ENCODE data around the gene LRFN3.
"Not testable (repeated sequence)": the region's sequence is repeated elsewhere in the genome, so short reads cannot be mapped to it uniquely, and the experiment has no call there.

LRFN3 gene

GRCh38 chr19:35939307-35940077, 3.3 kb downstream of the LRFN3 start:
- no peak for DNase-seq

GRCh38 chr19:35940078-35940775, 4.1 kb downstream of the LRFN3 start:
- no peak for DNase-seq

- no peak for DNase-seq
Observed at GRCh38 chr19:35940839-35941238, 4.7 kb downstream of the LRFN3 start.

GRCh38 chr19:35942235-35942634, 6.1 kb downstream of the LRFN3 start:
- DNase-seq = no peak

GRCh38 chr19:35943321-35944301, 7.4 kb downstream of the LRFN3 start:
- DNase-seq = no peak

- DNase-seq = no peak
Observed at GRCh38 chr19:35944556-35944955, 8.4 kb downstream of the LRFN3 start.

- DNase-seq = no peak
Observed at GRCh38 chr19:35945121-35945790, 9.1 kb downstream of the LRFN3 start.

GRCh38 chr19:35946203-35946602, 10.0 kb downstream of the LRFN3 start:
- no peak for DNase-seq

- no peak for DNase-seq
Observed at GRCh38 chr19:35949131-35949530, 13.0 kb downstream of the LRFN3 start.

- DNase-seq = no peak
Observed at GRCh38 chr19:35955881-35956634, 19.9 kb downstream of the LRFN3 start.

- not testable (repeated sequence) for DNase-seq
Observed at GRCh38 chr19:35957411-35957810, 21.2 kb downstream of the LRFN3 start.

GRCh38 chr19:35958660-35959039, 22.5 kb downstream of the LRFN3 start:
- DNase-seq = no peak

- peak; percentile 67 to 75 for DNase-seq
Observed at GRCh38 chr19:35959040-35959967, 23.1 kb downstream of the LRFN3 start.

GRCh38 chr19:35959968-35960320, 23.8 kb downstream of the LRFN3 start:
- no peak for DNase-seq

- DNase-seq = no peak
Observed at GRCh38 chr19:35960432-35960972, 24.3 kb downstream of the LRFN3 start.

GRCh38 chr19:35963514-35963913, 27.3 kb downstream of the LRFN3 start:
- DNase-seq = peak; percentile 49 to 57

GRCh38 chr19:35966771-35967170, 30.6 kb downstream of the LRFN3 start:
- no peak for DNase-seq

GRCh38 chr19:35973487-35973886, 37.3 kb downstream of the LRFN3 start:
- DNase-seq = no peak

- DNase-seq = no peak
Observed at GRCh38 chr19:35975608-35976214, 39.5 kb downstream of the LRFN3 start.

Data from activated CD4-positive, alpha-beta T cell treated with anti-CD3 and anti-CD28 coated beads, Interleukin-2, amount 50 U/mL, for 48 hours (primary cell).